A204.1 (cell line): ENCODE data around the gene MAGEA6.

ENCODE experiments used
- FAIRE-seq: peaks from 2 replicates; lab custom pipeline; 2012; peaks lifted over from hg19 to GRCh38; lab: Jason Lieb, UNC

The MAGEA6 gene

GRCh38 chrX:152733261-152733975, 36.1 kb downstream of the MAGEA6 start, which contains the start of the genes CSAG1 and MAGEA12:
TSS of gene CSAG1 (minus strand) at chrX:152733721. CDS start at chrX:152732460, 1,261 bp downstream.
TSS of gene MAGEA12 (plus strand) at chrX:152733757. CDS start at chrX:152736162, 2,405 bp downstream.
- FAIRE-seq, result no peak

- no peak for FAIRE-seq
These were observed 44.1 kb downstream of the MAGEA6 start for GRCh38 chrX:152725409-152725808.
